ENCODE measurements around the gene HOXA6. TPM values are rescaled to one million over a fixed set of nuclear protein-coding genes. Genes with fewer than 3 reads are reported as not detected.

HOXA6 gene
- total and polyA plus RNA-seq, 9 of the 15 experiments (the other 6 are each of a cell fraction or from before 2014, with no cell fraction given), result not detected

DNA sequence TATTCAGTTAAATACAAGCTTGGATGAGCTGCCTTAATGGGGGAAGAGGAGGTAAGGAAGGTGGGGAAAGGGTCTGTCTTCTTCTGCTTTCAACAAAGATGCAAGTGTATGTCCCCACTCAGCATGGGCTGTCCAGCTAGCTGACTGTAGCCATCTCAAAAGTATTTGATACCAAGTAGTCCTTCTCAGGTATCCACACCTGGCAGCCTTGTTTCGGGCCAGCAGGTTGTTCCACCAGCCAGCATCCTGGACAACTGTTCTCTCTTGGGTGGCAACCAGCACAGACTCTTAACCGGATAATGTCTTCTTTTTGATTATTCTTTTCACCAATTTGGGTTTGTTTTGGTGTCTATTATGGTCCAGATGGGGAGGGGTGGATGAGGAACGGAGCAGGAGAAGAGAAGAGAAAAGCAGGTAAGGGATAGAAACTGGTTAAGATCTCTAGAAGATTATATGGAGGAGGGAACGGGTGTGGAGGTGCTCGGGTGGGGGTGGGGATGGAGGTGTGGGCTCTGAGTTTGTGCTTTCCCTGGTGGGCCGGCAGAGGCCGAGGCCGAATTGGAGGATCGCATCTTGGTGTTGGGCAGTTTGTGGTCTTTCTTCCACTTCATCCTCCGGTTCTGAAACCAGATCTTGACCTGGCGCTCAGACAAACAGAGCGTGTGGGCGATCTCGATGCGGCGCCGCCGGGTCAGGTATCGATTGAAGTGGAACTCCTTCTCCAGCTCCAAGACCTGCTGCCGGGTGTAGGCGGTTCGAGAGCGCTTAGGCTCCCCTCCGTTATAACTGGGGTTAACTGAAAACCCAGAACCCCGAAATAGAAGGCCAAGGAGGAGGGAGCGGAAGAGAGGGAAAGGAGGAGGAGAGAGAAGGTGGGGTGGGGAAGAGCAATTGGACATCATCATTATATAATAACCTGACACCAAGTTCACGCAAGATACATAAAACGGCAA lies 18.5 kb downstream of the HOXA6 start:
- Histone ChIP-seq H3K27me3 (ENCODE audit: control insufficient read depth in 2 of 2, insufficient read depth in 2 of 2, low read length in 2 of 2) (peaks cover 14 to 38% of the 10 kb centered on the region in 2 experiments), H2AFZ (ENCODE audit: low read depth, low read length) (no peak overlapping the region), H3K9me1 (ENCODE audit: control insufficient read depth, insufficient read depth, low read length) (no peaks in the 10 kb centered on the region), H3K4me2 (ENCODE audit: insufficient read depth, low read length) (no peak overlapping the region), H3K4me3 (no peak overlapping the region), H3K4me1 (replicated peaks in 1 of 2; ENCODE audit: control insufficient read depth in 2 of 2, insufficient read depth in 2 of 2, low read length in 2 of 2) (no peaks in the 10 kb centered on the region), H3K9me3 (replicated peaks; ENCODE audit: control insufficient read depth, insufficient read depth, low read depth, low read length) (no peaks in the 10 kb centered on the region), H4K20me1 (replicated peaks; ENCODE audit: control insufficient read depth, insufficient read depth, low read length) (no peaks in the 10 kb centered on the region; the same call in 1 of the 2 replicates), H3K79me2 (ENCODE audit: control insufficient read depth, insufficient read depth, low read length) (no peaks in the 10 kb centered on the region), H3K27ac (ENCODE audit: extremely low read depth, low read depth, low read length) (no peak overlapping the region), H3K36me3 (ENCODE audit: control insufficient read depth, insufficient read depth, low read length) (no peaks in the 10 kb centered on the region), H3K9ac (ENCODE audit: insufficient read depth in 1 of 2, low read depth in 2 of 2, low read length in 2 of 2) (no peak overlapping the region)
- ATAC-seq (no peak), DNase-seq (ENCODE audit: extremely low read depth in 1 of 4, low spot score in 3 of 4) (no peak), FAIRE-seq (no peak)
- ChIA-PET POLR2A (no interaction called here), CTCF (ENCODE audit: low intra/inter-chr PET ratio) (no interaction called here)
- 13% methylated on average over 18 of the region's 28 CpGs for WGBS (ENCODE audit: insufficient coverage, low coverage, missing lambda C conversion rate)
- in situ Hi-C loops (cut with MboI), result loop anchor here (5.0 kb wide), 1 partner anchor 52 kb away; no protein-coding TSS in a partner anchor
- BruUV-seq (replicated peaks), result no TSS peak
- intact Hi-C loops (cut with micrococcal nuclease), result no loop called here
- TF ChIP-seq, protein P1, sequence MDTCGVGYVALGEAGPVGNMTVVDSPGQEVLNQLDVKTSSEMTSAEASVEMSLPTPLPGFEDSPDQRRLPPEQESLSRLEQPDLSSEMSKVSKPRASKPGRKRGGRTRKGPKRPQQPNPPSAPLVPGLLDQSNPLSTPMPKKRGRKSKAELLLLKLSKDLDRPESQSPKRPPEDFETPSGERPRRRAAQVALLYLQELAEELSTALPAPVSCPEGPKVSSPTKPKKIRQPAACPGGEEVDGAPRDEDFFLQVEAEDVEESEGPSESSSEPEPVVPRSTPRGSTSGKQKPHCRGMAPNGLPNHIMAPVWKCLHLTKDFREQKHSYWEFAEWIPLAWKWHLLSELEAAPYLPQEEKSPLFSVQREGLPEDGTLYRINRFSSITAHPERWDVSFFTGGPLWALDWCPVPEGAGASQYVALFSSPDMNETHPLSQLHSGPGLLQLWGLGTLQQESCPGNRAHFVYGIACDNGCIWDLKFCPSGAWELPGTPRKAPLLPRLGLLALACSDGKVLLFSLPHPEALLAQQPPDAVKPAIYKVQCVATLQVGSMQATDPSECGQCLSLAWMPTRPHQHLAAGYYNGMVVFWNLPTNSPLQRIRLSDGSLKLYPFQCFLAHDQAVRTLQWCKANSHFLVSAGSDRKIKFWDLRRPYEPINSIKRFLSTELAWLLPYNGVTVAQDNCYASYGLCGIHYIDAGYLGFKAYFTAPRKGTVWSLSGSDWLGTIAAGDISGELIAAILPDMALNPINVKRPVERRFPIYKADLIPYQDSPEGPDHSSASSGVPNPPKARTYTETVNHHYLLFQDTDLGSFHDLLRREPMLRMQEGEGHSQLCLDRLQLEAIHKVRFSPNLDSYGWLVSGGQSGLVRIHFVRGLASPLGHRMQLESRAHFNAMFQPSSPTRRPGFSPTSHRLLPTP (IDR thresholded peaks at IDR 0.05; ENCODE audit: borderline replicate concordance, extremely low read depth, insufficient read length), result no peak
- TF ChIP-seq ASH1L (IDR thresholded peaks at IDR 0.05; ENCODE audit: borderline replicate concordance, low read depth, partially characterized antibody) (no peak), ZNF609 (CRISPR knock-in tag; IDR thresholded peaks at IDR 0.05; ENCODE audit: borderline replicate concordance) (no peak), ZNF316 (IDR thresholded peaks at IDR 0.05) (no peak), L3MBTL2 (IDR thresholded peaks at IDR 0.05) (no peak), FOXA3 (CRISPR knock-in tag; conservative IDR thresholded peaks at IDR 0.05 in 1 of 2, IDR thresholded peaks at IDR 0.05 in 1 of 2) (no peak), ZFP30 (CRISPR knock-in tag; IDR thresholded peaks at IDR 0.05; ENCODE audit: borderline replicate concordance) (no peak), OTX1 (CRISPR knock-in tag; IDR thresholded peaks at IDR 0.05) (no peak)
- TF ChIP-seq, protein P2, sequence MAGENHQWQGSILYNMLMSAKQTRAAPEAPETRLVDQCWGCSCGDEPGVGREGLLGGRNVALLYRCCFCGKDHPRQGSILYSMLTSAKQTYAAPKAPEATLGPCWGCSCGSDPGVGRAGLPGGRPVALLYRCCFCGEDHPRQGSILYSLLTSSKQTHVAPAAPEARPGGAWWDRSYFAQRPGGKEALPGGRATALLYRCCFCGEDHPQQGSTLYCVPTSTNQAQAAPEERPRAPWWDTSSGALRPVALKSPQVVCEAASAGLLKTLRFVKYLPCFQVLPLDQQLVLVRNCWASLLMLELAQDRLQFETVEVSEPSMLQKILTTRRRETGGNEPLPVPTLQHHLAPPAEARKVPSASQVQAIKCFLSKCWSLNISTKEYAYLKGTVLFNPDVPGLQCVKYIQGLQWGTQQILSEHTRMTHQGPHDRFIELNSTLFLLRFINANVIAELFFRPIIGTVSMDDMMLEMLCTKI (IDR thresholded peaks at IDR 0.05; ENCODE audit: partially characterized antibody), result no peak
